Panc1 (cell line): ENCODE data around the gene SH3BP2.

Experiments
- POLR2AphosphoS5 ChIP-seq: IDR thresholded peaks from 2 replicates; pipeline ENCODE4 v1.6.1; 2012; ENCODE audit warnings: mild to moderate bottlenecking, low read depth, low read length, moderate library complexity
- TCF7L2 ChIP-seq: IDR thresholded peaks from 2 replicates; pipeline ENCODE4 v1.6.1; 2011; ENCODE audit warnings: mild to moderate bottlenecking, low read depth, low read length, inconsistent platforms
- TF ChIP-seq, protein P1 (sequence below): fragments of 450-650 bp; IDR thresholded peaks from 2 replicates; pipeline ENCODE4 v1.5.1; 2017; ENCODE audit warnings: mild to moderate bottlenecking
- TF ChIP-seq, protein P2 (sequence below), 2 experiments: IDR thresholded peaks; 2 replicates each; pipeline ENCODE4 v1.6.1; 2011 to 2012; ENCODE audit warnings: low read depth in 2 of 2, control low read depth in 1 of 2, low read length in 1 of 2, mild to moderate bottlenecking in 1 of 2, moderate library complexity in 1 of 2; ENCODE audit not compliant: insufficient read depth in 1 of 2

DNA sequence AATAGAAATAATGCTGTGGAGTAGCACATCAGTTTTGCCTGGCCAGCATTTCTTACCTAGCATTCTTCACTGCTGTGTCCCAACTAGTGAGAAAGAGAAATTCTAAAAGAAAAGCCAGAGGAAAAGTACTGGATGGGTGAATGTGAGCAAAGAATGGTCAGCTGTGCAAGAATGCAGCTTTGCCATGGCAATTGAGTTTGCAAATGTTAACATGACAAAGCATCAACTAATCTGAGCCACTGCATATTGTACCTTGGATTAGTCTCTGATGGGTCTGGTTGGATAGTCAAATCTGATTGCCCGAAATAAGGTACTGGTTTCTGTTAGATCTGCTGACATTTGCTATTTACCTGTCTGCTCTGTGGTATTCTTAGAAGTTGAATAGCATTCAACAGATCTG, 89.5 kb downstream of the SH3BP2 start:
- TF ChIP-seq, protein P1, sequence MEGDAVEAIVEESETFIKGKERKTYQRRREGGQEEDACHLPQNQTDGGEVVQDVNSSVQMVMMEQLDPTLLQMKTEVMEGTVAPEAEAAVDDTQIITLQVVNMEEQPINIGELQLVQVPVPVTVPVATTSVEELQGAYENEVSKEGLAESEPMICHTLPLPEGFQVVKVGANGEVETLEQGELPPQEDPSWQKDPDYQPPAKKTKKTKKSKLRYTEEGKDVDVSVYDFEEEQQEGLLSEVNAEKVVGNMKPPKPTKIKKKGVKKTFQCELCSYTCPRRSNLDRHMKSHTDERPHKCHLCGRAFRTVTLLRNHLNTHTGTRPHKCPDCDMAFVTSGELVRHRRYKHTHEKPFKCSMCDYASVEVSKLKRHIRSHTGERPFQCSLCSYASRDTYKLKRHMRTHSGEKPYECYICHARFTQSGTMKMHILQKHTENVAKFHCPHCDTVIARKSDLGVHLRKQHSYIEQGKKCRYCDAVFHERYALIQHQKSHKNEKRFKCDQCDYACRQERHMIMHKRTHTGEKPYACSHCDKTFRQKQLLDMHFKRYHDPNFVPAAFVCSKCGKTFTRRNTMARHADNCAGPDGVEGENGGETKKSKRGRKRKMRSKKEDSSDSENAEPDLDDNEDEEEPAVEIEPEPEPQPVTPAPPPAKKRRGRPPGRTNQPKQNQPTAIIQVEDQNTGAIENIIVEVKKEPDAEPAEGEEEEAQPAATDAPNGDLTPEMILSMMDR: no peak
- no peak for TF ChIP-seq POLR2AphosphoS5
- no peak for TF ChIP-seq TCF7L2
- TF ChIP-seq, protein P2, sequence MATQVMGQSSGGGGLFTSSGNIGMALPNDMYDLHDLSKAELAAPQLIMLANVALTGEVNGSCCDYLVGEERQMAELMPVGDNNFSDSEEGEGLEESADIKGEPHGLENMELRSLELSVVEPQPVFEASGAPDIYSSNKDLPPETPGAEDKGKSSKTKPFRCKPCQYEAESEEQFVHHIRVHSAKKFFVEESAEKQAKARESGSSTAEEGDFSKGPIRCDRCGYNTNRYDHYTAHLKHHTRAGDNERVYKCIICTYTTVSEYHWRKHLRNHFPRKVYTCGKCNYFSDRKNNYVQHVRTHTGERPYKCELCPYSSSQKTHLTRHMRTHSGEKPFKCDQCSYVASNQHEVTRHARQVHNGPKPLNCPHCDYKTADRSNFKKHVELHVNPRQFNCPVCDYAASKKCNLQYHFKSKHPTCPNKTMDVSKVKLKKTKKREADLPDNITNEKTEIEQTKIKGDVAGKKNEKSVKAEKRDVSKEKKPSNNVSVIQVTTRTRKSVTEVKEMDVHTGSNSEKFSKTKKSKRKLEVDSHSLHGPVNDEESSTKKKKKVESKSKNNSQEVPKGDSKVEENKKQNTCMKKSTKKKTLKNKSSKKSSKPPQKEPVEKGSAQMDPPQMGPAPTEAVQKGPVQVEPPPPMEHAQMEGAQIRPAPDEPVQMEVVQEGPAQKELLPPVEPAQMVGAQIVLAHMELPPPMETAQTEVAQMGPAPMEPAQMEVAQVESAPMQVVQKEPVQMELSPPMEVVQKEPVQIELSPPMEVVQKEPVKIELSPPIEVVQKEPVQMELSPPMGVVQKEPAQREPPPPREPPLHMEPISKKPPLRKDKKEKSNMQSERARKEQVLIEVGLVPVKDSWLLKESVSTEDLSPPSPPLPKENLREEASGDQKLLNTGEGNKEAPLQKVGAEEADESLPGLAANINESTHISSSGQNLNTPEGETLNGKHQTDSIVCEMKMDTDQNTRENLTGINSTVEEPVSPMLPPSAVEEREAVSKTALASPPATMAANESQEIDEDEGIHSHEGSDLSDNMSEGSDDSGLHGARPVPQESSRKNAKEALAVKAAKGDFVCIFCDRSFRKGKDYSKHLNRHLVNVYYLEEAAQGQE (IDR thresholded peaks at IDR 0.05; ENCODE audit: insufficient read depth in 1 of 2, low read depth in 2 of 2, low read length in 1 of 2): no peak
